ENCODE measurements around the gene AP2B1. TPM values are rescaled to one million over a fixed set of nuclear protein-coding genes. Genes with fewer than 3 reads are reported as not detected.
A peak's percentile ranks its signal among the peaks of the same experiment; 100 is the strongest.
"Not testable (repeated sequence)": the region's sequence is repeated elsewhere in the genome, so short reads cannot be mapped to it uniquely, and the experiment has no call there.

AP2B1 gene
- total RNA-seq, 2 donors from 2014 or later, result 132 to 152 TPM

DNA sequence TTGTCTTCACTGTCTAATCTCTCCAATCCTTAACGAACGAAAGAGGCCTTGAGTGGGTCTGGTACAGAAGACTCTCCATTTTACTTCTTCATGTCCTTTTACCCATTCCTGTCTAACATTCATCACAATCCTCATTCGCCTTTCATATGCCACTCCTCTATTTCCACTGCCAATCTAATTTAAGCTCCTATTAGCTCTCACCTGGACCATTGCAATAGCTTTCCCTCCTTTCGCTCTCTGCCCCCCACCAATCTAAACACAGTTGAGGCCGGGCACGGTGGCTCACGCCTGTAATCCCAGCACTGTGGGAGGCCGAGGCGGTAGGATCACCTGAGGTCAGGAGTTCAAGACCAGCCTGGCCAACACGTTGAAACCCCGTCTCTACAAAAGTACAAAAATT, 20.2 kb upstream of the AP2B1 start:
- ATAC-seq (no peak), DNase-seq (no peak)
- intact Hi-C loops (cut with DNase I), result no loop called here

DNA sequence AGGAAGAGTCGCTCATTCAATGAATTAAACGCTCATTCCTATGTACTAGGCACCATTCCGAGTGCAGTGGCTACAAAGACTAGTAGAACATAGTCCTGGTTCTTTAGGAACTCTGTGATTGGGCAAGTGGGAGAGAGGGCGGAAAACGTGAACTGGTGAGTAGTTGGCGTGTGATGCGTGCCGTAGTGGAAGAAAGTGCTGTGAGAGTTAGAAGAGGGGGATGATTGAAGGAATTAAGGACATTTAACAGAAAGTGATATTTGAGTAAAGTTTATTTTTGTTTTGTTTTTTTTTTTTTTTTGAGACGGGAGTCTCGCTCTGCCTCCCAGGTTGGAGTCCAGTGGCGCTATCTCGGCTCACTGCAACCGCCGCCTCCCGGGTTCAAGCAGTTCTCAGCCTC, 18.6 kb upstream of the AP2B1 start:
- DNase-seq, result no peak
- peak in 1 of 2 donors; percentile 37 for ATAC-seq
- intact Hi-C loops (cut with DNase I), result no loop called here

DNA sequence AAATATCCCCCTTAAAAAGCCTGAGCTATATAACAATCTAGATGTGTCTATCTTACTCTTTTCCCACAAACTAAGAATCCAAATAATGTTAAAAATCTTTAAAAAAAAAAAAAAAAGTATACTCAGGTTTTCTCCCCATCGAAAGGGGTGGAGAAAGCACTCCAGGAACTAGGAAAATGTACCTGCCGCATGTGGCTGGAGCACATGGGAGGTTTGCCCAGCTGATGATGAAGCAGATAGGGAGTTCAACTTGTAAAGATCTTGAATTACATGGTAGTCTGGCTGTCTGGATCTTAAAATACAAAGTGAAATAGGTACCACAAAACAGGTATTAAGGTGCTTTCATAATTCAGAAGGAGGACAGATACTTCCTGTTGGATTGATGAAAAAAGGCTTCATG, 17.7 kb upstream of the AP2B1 start:
- no peak for ATAC-seq
- no peak for DNase-seq
- intact Hi-C loops (cut with DNase I), result no loop called here

DNA sequence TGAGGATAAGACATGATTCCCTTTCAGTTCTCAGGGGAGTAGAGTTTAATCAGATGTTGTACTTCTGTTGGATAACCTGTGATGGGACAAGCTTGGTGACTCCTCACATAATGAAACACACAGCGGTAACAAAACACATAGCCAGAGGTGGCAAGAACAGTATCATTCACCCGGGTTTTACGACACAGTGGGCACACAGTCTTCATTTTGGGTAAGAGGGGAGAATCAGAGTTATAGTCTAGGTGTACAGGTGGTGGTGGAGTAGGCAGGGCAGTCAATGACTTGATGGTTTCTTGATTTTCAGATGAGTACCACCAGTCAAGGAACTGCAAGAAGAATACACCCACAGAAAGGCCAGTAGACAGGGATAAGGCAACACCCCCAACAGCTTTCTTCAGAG, 11.4 kb upstream of the AP2B1 start:
- intact Hi-C loops (cut with DNase I), result no loop called here
- ATAC-seq, result no peak

DNA sequence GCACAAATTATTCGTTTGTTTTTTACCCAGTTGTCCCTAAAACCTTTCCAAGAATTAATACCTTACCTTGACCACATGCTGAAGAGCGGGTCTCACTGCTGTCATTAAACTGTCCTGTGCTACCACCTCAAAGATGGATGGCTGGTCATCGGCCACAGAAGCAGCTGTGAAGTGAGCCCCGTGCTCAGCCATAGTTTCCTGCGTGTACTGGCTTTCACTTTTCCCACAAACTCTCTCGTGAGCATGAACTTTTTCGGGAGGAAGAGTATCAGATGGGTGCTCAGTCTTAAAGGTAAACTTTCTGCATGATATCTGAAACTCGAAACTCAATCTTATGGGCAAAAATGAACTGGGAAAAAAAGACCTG, 9.3 kb upstream of the AP2B1 start:
- intact Hi-C loops (cut with DNase I), result no loop called here
- DNase-seq (no peak), ATAC-seq (peak; percentile 51 to 55)

More for the DNA sequence above, 11.4 kb upstream of the AP2B1 start:
- no peak for DNase-seq

DNA sequence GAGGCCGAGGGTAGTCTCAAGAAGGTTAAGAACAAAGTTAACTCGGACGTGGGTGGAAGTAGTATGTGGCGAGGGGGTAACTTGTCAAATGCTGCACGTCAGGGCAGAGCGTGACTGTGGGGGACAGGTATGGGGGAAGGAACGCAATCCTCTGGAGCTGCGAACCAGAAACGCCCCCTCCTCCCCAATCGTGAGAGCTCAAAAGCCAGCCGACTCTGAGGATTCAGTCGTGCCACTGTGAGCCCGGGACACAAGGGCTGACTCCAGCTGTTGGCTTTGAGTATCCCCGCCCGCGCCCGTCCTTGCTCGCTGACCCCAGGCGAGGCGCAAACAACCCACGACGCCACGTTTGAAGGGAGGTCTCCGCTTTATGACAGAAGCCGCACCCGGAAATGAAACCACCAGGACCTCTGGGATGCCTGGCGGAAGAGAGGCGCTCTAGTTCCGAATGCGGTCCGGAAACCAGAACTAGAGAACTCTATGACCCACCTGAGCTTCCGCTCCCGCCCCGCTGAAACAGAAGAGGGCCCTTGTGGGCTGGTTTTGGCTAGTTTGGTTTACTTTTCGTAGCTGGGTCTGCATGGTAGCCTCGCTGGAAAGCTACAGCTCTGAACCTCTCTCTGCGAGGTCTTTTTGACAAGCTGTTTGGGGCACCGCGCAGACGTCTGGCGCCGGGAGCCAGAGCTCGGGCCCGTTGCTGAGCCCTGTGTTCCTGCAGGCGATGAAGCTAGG, 8.8 kb upstream of the AP2B1 start, which contains the start of gene PEX12:
Gene PEX12 (minus strand): TSS at position 375 of the 732 bp plus-strand sequence. CDS start 550 bp downstream, outside the sequence.
- ATAC-seq, result peak; percentile 98 to 99
- DNase-seq, result peak; percentile 93
- intact Hi-C loops (cut with DNase I), result no loop called here

DNA sequence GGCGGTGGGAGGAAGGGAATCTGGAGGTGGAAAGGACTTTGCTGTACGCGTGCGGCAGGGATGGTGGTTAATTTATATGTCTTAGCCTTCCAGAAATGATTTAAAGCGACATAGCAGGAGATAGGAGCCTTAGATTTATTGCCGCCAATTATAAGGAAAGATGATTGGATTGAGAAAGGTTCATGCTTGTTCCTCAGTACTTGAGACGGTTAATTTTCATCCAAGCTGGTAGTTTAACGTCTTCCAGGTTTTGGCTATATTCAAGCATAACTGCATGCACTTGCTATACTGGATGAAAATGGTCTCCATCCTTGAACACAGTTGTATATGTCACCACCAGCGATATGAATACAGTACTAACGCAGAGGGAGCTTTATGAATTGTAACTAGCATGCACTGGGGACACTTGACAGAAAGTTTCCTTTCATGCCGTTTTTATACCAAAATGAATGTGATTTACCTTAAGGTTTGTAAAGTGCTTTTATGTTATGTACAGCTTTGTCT, 8.1 kb upstream of the AP2B1 start:
- ATAC-seq (no peak), DNase-seq (no peak)
- intact Hi-C loops (cut with DNase I), result no loop called here

DNA sequence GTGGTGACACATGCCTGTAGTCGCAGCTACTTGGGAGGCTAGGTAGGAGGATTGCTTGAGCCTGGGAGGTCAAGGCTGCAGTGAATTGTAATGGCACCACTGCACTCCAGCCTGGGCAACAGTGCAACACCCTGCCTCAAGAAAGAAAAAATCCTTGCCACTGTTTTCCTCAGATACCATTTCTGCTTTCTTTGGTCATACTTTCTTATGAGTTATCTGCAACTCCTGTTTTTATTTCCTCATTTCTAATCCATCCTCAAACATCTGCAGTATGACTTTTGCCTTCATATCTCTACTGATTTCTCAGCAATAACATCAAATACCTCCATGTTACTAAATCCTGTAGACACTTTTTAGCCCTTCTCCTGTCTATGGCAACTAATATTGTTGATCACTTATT, 3.1 kb upstream of the AP2B1 start:
- intact Hi-C loops (cut with DNase I), result no loop called here
- no peak for ATAC-seq
- no peak for DNase-seq

DNA sequence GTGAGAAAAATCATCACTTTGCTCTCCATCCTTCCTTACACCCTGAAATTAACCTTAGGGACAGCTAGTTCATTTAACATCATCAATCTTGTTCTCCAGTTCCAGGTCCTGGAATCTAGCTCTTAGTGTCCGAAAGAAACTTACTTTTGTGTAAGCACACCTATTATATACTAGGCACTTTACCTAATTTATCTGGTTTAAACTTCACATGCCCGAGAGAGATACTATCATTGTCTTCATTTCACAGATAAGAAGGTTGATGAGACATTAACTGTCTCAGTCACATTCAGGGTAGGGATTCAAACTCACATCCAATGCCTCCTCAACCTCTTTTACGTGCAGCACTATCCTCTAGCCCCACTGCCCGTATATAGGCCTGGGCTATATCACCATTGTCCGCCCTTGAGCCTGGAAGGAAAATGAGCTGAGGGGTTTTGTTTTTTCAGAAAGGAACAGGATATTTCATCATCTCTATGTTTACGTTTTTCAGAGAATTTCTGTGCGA, 501 bp upstream of the AP2B1 start:
- intact Hi-C loops (cut with DNase I), result no loop called here
- ATAC-seq (peak in 1 of 2 donors; percentile 6), DNase-seq (no peak)

DNA sequence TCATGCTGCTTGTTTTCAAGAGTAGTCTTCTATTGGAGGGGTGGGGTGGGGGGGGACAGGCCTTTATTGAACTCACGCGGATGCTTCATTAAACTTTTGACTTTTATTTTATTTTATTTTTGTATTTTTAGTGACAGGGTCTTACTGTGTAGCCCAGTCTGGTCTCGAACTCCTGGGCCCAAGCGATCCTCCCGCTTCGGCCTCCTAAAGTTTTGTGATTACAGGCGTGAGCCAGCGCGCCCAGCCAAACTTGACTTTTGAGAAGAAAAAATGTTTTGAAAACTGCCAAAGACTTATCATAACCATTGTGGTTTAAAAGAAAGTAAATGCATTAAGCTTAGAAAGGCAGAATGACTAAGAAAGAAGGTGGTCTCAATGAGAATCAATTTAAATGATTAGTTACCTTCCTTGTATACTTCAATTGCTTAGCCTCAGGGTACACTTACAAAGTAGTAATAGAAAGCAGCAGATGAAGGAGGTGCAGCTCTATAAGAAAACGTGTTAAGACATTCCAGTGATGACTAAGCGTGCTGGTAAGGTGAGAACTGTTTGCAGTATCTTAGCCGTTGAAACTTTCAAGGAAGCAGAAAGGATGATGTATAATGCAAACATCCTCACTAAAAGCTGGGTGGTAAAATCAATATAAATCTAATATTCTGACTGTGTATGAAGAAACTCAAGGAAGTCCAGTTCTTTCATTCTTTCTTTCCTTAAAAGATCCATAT, 1.2 kb downstream of the AP2B1 start:
- DNase-seq, result no peak
- intact Hi-C loops (cut with DNase I), result no loop called here

DNA sequence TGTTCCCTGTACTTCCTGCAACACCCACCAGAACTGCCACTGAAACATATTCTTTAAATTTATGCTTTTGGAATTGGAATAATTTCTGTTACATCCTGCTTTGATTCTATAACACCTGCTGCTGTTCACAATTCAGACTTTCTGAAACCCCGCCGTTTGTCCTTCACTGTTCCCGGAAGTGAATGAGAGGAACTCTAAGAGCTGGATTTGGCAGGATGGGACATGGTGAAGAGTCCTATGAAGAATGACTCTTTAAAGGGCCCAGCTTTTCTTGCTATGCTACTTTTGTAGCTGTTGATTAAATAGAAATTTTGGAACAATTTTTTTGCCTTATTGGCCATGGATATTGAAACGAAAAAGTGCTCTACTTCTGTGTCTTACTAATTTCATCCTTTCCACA, 8.9 kb downstream of the AP2B1 start:
- ATAC-seq (no peak), DNase-seq (no peak)
- intact Hi-C loops (cut with DNase I), result no loop called here

More for the DNA sequence above, 1.2 kb downstream of the AP2B1 start:
- ATAC-seq, result peak in 1 of 2 donors; percentile 16

DNA sequence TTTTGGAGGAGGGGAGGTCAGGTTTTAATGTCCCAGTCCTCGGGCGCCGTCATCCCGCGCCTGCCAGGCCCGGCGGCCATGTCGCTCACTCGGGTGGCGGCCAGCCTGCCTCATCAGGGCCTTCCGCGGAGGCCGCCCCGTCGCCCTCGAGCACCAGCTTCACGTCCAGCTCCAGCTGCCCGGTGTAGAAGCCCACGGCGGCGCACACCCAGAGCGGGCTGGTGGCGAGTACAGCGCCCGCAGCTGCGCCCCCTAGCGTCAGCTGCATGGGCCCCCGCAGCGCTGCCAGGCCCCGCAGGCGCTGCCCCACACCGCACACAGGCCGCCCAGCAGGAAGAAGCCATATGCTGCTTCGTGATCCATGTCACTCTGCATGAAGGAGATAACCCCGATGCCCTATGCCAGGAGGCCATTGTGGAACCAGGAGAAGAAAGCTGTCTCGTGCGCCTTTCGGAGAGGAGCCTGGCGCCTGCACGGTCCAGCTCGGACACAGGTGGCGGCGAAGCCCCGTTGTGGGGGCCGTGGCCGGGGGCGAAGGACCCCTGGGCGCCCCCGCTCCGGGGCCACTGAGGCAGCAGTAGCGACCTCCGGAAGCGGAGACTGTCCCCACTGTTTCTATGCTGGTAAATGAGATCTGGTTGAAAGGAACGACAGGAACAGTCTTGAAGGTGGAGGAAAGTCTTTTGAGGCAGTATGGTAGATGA, 9.6 kb downstream of the AP2B1 start:
- intact Hi-C loops (cut with DNase I), result no loop called here
- no peak for DNase-seq
- ATAC-seq, result no peak

DNA sequence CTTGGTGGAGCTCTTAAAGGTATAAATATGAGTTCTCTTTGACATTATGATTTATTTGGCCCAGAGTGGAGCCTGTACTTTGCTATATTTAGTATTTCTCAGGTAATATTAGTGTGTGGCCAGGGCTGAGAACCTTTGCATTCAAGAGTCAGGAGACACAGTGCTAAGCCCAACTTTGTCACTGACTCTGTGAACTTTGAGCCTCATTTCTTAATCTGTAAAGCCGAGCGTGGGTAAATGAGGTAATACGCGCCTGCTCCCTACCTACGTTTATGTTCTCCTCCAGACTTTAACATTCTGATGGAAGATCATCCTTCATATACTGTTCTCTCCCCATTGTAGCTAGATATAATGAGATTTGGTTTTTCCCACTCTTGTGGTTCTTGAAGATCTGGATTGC, 10.5 kb downstream of the AP2B1 start:
- no peak for DNase-seq
- intact Hi-C loops (cut with DNase I), result no loop called here
- no peak for ATAC-seq

DNA sequence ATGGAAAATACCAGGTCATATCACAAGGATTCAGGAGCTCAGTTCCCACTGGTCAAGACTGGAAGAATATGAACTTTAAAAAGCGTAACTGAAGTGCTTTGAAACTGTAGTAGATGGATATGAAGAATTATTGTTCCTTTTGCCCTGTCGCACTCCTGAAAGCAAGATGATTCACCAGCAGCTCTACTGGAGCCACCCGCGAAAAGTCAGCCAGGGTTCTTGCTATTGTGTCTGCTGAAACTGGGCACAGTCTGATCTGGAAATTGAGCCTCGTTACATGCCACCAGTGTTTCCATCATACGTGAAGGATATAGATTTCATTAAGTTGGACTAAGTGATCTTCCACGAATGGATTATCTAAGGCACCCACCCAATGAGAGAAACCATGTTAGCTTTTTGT, 16.6 kb downstream of the AP2B1 start:
- intact Hi-C loops (cut with DNase I), result no loop called here
- ATAC-seq (no peak), DNase-seq (no peak)

DNA sequence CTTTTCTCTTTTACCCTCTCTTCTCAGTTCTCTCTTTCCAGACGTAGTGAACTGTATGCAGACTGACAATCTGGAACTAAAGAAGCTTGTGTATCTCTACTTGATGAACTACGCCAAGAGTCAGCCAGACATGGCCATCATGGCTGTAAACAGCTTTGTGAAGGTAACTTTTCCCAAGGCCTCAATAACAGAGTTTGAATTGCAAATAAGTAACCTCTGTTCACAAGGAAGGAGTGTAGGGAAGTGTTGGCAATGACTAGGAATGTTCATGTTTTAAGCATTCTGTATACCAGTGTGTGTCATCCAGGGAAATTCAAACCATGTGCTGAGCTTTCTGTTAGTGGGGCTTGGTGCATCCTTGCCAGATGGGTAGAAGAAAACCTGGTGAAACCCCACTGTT, 18.6 kb downstream of the AP2B1 start:
- intact Hi-C loops (cut with DNase I), result no loop called here
- ATAC-seq, result no peak
- DNase-seq, result no peak

DNA sequence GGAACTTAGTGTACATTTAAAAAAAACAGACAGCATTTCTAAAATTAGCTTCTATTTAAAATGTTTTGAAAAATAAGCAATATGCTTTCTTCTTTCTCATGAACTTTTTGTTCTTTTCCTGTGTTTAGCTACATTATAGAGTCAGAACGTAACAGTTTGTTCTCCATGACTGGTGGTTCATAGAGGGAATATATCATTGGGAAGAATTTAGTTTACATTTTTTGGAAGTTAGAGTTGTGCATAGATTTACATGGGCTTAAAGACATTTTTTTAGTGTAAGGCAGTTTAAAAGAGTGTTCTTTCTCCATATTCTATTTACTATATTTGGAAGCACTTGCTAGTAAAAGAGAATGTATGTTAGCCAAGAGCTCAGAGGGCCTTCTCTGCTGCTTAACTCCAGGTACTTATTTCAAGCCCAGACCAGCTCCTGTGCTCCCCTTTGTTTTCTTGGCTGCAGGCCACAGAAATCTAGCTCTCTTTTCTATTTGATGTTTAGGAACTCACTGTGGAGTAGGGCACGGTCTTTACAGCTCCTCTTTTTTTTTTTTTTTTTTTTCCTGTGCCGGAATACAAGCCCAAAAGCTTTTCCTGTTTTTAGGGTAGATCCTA, 20.2 kb downstream of the AP2B1 start:
- intact Hi-C loops (cut with DNase I), result no loop called here
- no peak for ATAC-seq
- DNase-seq, result no peak

DNA sequence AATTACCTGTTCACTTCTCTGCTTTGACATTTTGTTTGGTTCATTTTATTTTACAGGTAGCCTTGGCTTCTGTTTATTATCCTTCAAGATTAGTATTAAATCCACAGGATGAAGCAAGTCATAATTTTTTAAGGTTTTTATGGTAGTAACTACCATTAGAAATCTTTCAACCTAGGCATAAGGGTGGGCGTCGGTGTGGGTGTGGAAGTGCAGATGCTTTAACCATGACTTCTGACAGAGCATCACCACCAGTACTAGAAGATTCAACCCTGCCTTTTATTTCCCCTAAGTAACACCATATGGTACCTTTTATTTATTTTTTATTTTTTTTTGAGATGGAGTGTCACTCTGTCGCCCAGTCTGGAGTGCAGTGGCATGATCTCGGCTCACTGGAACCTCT, 22.7 kb downstream of the AP2B1 start:
- ATAC-seq, result no peak
- intact Hi-C loops (cut with DNase I), result loop anchor here in 1 of 2 donors (5.0 kb wide), 1 partner anchor 137 kb away; no protein-coding TSS in a partner anchor

DNA sequence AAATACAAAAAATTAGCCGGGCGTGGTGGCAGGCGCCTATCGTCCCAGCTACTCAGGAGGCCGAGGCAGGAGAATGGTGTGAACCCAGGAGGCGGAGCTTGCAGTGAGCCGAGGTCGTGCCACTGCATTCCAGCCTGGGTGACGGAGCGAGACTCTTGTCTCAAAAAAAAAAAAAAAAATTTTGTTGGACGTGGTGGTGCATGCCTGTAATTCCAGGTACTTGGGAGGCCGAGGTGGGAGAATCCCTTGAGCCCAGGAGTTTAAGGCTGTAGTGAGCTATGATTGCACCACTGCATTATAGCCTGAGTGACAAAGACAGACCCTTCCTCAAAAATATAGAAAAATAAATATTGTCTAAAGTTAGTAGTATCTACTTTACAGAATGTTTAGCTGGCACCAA, 23.6 kb downstream of the AP2B1 start:
- DNase-seq, ATAC-seq: not testable (repeated sequence)
- intact Hi-C loops (cut with DNase I), result loop anchor here in 1 of 2 donors (5.0 kb wide), 1 partner anchor 137 kb away; no protein-coding TSS in a partner anchor

More for the DNA sequence above, 22.7 kb downstream of the AP2B1 start:
- no peak for DNase-seq

DNA sequence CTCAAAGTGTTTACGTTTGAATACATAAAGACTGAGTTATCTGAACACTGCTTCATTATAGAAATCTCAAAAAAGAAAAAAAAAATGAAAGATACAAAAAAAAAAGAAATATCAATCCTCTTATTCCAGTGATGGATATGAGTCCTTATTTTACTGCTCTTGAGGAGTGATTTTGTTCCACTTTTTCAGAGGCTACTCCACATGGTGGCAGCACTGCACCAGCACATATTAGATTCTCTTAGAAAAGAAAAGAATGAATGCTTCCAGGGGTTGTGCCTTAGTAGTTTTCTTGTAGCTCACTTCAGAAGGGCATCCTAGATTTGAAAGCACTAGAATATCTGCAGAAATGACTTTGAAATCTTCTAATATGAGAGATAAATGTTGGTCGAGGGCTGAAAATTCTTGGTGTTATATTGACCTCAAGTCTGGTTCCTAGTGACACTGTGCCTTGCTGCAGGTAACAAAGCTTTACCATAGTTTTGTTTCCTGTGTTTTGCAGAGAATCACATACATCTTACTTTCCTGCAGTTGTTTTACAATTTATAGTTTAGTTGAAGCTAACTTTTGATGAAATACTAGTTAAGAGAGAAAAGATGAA, 25.9 kb downstream of the AP2B1 start:
- intact Hi-C loops (cut with DNase I), result loop anchor here (2.0 to 5.0 kb wide), 2 partner anchors 134 to 136 kb away; no protein-coding TSS in a partner anchor
- peak in 1 of 2 donors; percentile 38 for ATAC-seq
- DNase-seq, result peak; percentile 44
